Naive B cell (primary cell): ENCODE data around the gene IZUMO2. TPM values are rescaled to one million over a fixed set of nuclear protein-coding genes. Genes with fewer than 3 reads are reported as not detected.

Experiments used
- ATAC-seq, 2 donors: fragments of 150-1000 bp; cut with Tn5 transposase; 2 replicates each; pipeline ENCODE4 v1.10.0; 2021; ENCODE audit warnings: low read depth in 2 of 2, mild to moderate bottlenecking in 2 of 2, moderate library complexity in 2 of 2
- DNase-seq: peaks from one replicate; pipeline ENCODE4 v3.0.0; 2022
- H3K27ac Mint-ChIP-seq, 6 donors: one replicate each; pipeline ENCODE4 v1.8.0; 2020 to 2022; ENCODE audit warnings: mild to moderate bottlenecking in 6 of 6, mixed read lengths in 6 of 6, moderate library complexity in 5 of 6, inconsistent platforms in 2 of 6
- H3K27me3 Mint-ChIP-seq, 3 donors: one replicate each; pipeline ENCODE4 v1.8.0; 2021 to 2022; ENCODE audit warnings: mixed read lengths in 3 of 3, mild to moderate bottlenecking in 1 of 3
- H3K36me3 Mint-ChIP-seq, 2 donors: one replicate each; pipeline ENCODE4 v1.8.0; 2020 to 2022; ENCODE audit warnings: mixed read lengths in 2 of 2, inconsistent platforms in 1 of 2, mild to moderate bottlenecking in 1 of 2
- H3K4me1 Mint-ChIP-seq, 3 donors: one replicate each; pipeline ENCODE4 v1.8.0; 2020 to 2022; ENCODE audit warnings: mixed read lengths in 3 of 3, inconsistent platforms in 1 of 3, mild to moderate bottlenecking in 1 of 3, moderate library complexity in 1 of 3
- H3K4me3 Mint-ChIP-seq, 8 donors: one replicate each; pipeline ENCODE4 v1.8.0; 2020 to 2022; ENCODE audit warnings: mild to moderate bottlenecking in 8 of 8, mixed read lengths in 8 of 8, moderate library complexity in 8 of 8, inconsistent platforms in 2 of 8
- H3K9me3 Mint-ChIP-seq, 7 donors: one replicate each; pipeline ENCODE4 v1.8.0; 2020 to 2022; ENCODE audit warnings: mixed read lengths in 7 of 7, mild to moderate bottlenecking in 5 of 7, inconsistent platforms in 2 of 7, moderate library complexity in 1 of 7
- polyA plus RNA-seq, 6 donors: library from polyadenylated mRNA; unstranded; fragments of 300-500 nt; fragmentation: Illumina TruSeq; gene quantifications; one replicate each; pipeline ENCODE4 v1.2.3, GENCODE V29; 2021; ENCODE audit warnings: low read depth in 6 of 6

IZUMO2 gene
- polyA plus RNA-seq, 6 donors from 2014 or later: not detected

- H3K36me3 Mint-ChIP-seq: peaks cover 0 to 23% of the 10 kb centered on the region in 2 donors
- H3K9me3 Mint-ChIP-seq: peaks cover 0 to 16% (median 3%) of the 10 kb centered on the region in 7 donors
- H3K4me3 Mint-ChIP-seq: no peak overlapping the region
- no peaks in the 10 kb centered on the region for H3K4me1 Mint-ChIP-seq
- peak overlapping the region in 1 of 6 donors; percentile 84 for H3K27ac Mint-ChIP-seq
- ATAC-seq: no peak
- DNase-seq: no peak
- H3K27me3 Mint-ChIP-seq: peaks cover 40 to 56% (median 43%) of the 10 kb centered on the region in 3 donors
Measured at GRCh38 chr19:50198431-50199258, 35.6 kb upstream of the IZUMO2 start.

- Mint-ChIP-seq H3K27me3 (peaks cover 45 to 63% (median 45%) of the 10 kb centered on the region in 3 donors), H3K27ac (peak overlapping the region in 1 of 6 donors; percentile 90), H3K4me3 (no peak overlapping the region), H3K4me1 (no peaks in the 10 kb centered on the region), H3K36me3 (peaks cover 0 to 30% of the 10 kb centered on the region in 2 donors), H3K9me3 (peaks cover 0 to 20% (median 6%) of the 10 kb centered on the region in 7 donors)
- ATAC-seq (no peak), DNase-seq (no peak)
Measured at GRCh38 chr19:50197348-50197747, 34.3 kb upstream of the IZUMO2 start.

DNA sequence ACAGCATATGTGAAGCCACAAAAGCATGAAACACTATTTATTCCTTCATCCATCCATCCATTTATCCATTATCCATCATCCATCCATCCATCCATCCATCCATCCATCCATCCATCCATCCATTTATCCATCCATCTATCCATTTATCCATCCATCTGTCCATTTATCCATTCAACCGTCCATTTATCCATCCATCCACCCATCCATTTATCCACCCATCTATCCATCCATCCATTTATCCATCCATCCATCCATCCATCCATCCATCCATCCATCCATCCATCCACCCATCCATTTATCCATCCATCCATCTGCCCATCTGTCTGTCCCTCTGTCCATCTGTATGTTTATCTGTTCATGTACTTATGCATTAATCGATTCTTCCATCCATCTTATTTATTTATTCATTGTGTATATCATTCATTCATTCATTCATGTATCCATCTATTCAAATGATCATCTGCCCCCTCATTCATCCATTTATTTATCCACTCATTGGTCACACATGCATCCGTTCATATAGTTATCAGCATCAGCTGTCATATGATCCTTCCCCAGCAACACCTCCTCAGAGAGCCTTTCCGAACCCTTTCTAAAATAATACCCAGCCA lies 33.3 kb upstream of the IZUMO2 start:
- ATAC-seq (no peak), DNase-seq (no peak)
- Mint-ChIP-seq H3K4me1 (no peaks in the 10 kb centered on the region), H3K36me3 (peaks cover 0 to 22% of the 10 kb centered on the region in 2 donors), H3K27ac (no peak overlapping the region), H3K4me3 (no peak overlapping the region), H3K9me3 (peaks cover 0 to 15% (median 5%) of the 10 kb centered on the region in 7 donors), H3K27me3 (peaks cover 38 to 55% (median 40%) of the 10 kb centered on the region in 3 donors)

GRCh38 chr19:50195224-50195623 lies 32.1 kb upstream of the IZUMO2 start:
- peaks cover 37 to 53% (median 43%) of the 10 kb centered on the region in 3 donors for H3K27me3 Mint-ChIP-seq
- no peak overlapping the region for H3K4me3 Mint-ChIP-seq
- DNase-seq: no peak
- ATAC-seq: no peak
- peaks cover 0 to 22% of the 10 kb centered on the region in 2 donors for H3K36me3 Mint-ChIP-seq
- peaks cover 0 to 15% (median 4%) of the 10 kb centered on the region in 7 donors for H3K9me3 Mint-ChIP-seq
- H3K27ac Mint-ChIP-seq: no peak overlapping the region
- no peaks in the 10 kb centered on the region for H3K4me1 Mint-ChIP-seq

- H3K27ac Mint-ChIP-seq: peak overlapping the region in 1 of 6 donors; percentile 66
- no peaks in the 10 kb centered on the region for H3K4me1 Mint-ChIP-seq
- peaks cover 2 to 18% (median 6%) of the 10 kb centered on the region in 7 donors for H3K9me3 Mint-ChIP-seq
- peak overlapping the region in 1 of 8 donors; percentile 27 for H3K4me3 Mint-ChIP-seq
- H3K27me3 Mint-ChIP-seq: peaks cover 30 to 58% (median 53%) of the 10 kb centered on the region in 3 donors
- ATAC-seq: no peak
- DNase-seq: no peak
- peaks cover 0 to 22% of the 10 kb centered on the region in 2 donors for H3K36me3 Mint-ChIP-seq
Measured at GRCh38 chr19:50192463-50193211, 29.6 kb upstream of the IZUMO2 start.

DNA sequence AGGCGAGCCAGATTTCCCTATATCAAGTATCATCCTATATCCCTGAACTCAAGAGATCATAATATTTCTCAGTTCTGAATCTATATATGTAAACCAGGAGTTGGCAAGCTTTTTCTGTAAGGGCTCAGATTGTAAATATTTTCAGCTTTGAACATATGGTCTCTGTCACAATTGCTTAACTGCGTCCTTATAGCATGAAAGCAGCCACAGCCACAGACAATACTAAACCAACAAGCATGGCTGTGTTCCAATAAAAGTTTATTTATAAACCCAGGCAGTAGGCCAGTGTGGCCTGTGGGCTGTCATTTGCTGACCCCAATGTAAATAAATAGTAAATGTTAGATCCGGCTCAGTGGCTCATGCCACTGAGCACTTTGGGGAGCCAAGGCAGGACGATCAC lies 28.1 kb upstream of the IZUMO2 start:
- DNase-seq (no peak), ATAC-seq (no peak)
- Mint-ChIP-seq H3K27me3 (peaks cover 22 to 44% (median 38%) of the 10 kb centered on the region in 3 donors), H3K4me1 (no peaks in the 10 kb centered on the region), H3K9me3 (peaks cover 4 to 19% (median 9%) of the 10 kb centered on the region in 7 donors), H3K36me3 (peaks cover 0 to 8% of the 10 kb centered on the region in 2 donors), H3K27ac (peak overlapping the region in 1 of 6 donors; percentile 34), H3K4me3 (no peak overlapping the region)

DNA sequence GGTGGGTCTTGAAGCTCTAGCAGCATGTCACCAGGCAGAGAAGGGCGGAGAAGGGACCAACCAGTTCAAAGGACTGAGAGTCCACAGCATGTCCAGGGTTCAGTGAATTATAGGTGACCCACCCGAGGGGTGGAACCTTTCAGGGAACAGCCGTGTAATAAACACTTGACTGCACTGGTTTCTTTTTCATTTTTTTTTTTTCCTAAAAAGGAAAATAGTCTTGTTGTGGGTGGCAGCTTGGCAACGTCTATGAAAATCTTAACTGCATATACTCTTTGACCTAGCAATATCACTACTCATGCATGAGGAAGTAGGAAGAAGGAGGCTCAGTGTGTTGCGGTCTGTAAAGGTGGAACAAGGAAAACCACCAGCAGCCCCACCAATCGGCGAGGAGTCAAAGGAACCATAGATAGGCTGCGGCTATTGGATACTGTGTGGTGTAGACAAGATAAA lies 27.4 kb upstream of the IZUMO2 start:
- no peak overlapping the region for H3K4me3 Mint-ChIP-seq
- peaks cover 22 to 37% (median 36%) of the 10 kb centered on the region in 3 donors for H3K27me3 Mint-ChIP-seq
- peaks cover 0 to 7% of the 10 kb centered on the region in 2 donors for H3K36me3 Mint-ChIP-seq
- DNase-seq (no peak), ATAC-seq (no peak)
- no peak overlapping the region for H3K27ac Mint-ChIP-seq
- no peaks in the 10 kb centered on the region for H3K4me1 Mint-ChIP-seq
- H3K9me3 Mint-ChIP-seq: peaks cover 4 to 20% (median 10%) of the 10 kb centered on the region in 7 donors

- no peak for ATAC-seq
- Mint-ChIP-seq H3K4me3 (no peak overlapping the region), H3K9me3 (peaks cover 3 to 16% (median 10%) of the 10 kb centered on the region in 7 donors), H3K27me3 (peaks cover 22 to 38% (median 33%) of the 10 kb centered on the region in 3 donors), H3K27ac (peak overlapping the region in 1 of 6 donors; percentile 60), H3K4me1 (no peaks in the 10 kb centered on the region), H3K36me3 (peaks cover 0 to 7% of the 10 kb centered on the region in 2 donors)
- DNase-seq: no peak
Measured at GRCh38 chr19:50189331-50189730, 26.2 kb upstream of the IZUMO2 start.

GRCh38 chr19:50187937-50188336 lies 24.9 kb upstream of the IZUMO2 start:
- Mint-ChIP-seq H3K27me3 (peaks cover 16 to 34% (median 28%) of the 10 kb centered on the region in 3 donors), H3K27ac (no peak overlapping the region), H3K36me3 (peaks cover 0 to 4% of the 10 kb centered on the region in 2 donors), H3K9me3 (peaks cover 3 to 12% (median 10%) of the 10 kb centered on the region in 7 donors), H3K4me3 (no peak overlapping the region), H3K4me1 (no peaks in the 10 kb centered on the region)
- ATAC-seq: no peak
- DNase-seq: no peak

GRCh38 chr19:50184196-50184595 lies 21.1 kb upstream of the IZUMO2 start:
- Mint-ChIP-seq H3K27me3 (peaks cover 0 to 14% (median 6%) of the 10 kb centered on the region in 3 donors), H3K4me3 (no peak overlapping the region), H3K4me1 (no peaks in the 10 kb centered on the region), H3K27ac (no peak overlapping the region), H3K36me3 (peaks cover 0 to 5% of the 10 kb centered on the region in 2 donors), H3K9me3 (peaks cover 3 to 13% (median 8%) of the 10 kb centered on the region in 7 donors)
- DNase-seq (no peak), ATAC-seq (no peak)

DNA sequence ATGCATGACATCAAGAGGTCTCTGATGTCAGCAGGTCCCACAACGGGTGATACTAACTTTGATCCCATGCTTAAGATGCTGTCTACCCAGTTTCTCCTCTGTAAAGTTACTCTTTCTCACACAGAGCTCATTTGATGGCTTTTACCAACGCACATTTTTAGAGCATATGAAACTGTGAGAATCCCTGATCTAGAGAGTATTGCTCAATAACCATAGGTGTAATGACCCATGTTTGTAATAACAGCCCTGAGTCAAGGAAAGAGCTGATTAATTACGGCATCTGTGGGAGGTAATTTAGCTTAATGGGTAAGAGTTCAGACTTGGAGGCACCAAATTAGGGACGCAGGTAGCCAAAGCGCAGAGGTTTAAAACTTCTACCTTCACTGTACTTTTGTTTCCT lies 18.0 kb upstream of the IZUMO2 start:
- Mint-ChIP-seq H3K9me3 (peaks cover 0 to 8% (median 4%) of the 10 kb centered on the region in 7 donors), H3K27me3 (peaks cover 0 to 9% (median 0%) of the 10 kb centered on the region in 3 donors), H3K4me3 (no peak overlapping the region), H3K36me3 (peaks cover 0 to 5% of the 10 kb centered on the region in 2 donors), H3K27ac (no peak overlapping the region), H3K4me1 (no peaks in the 10 kb centered on the region)
- DNase-seq: no peak
- ATAC-seq: no peak

GRCh38 chr19:50178859-50179537 lies 15.9 kb upstream of the IZUMO2 start:
- Mint-ChIP-seq H3K27me3 (peaks cover 4 to 5% (median 5%) of the 10 kb centered on the region in 3 donors), H3K36me3 (peaks cover 0 to 5% of the 10 kb centered on the region in 2 donors), H3K4me1 (no peaks in the 10 kb centered on the region), H3K27ac (no peak overlapping the region), H3K4me3 (no peak overlapping the region), H3K9me3 (peaks cover 0 to 15% (median 4%) of the 10 kb centered on the region in 7 donors)
- no peak for ATAC-seq
- DNase-seq: no peak
